Measurements from ENCODE around the gene GALNT14.

GALNT14 gene

GRCh38 chr2:31069643-31070325 is 68.5 kb downstream of the GALNT14 start:
- ChIA-PET POLR2A (ENCODE audit: low non-redundant PET) (no interaction called here), CTCF (interaction anchor here (0.6 to 1.3 kb wide), 3 partner anchors 100 to 372 kb away, joined by 3 to 4 read pairs (median 4); no protein-coding TSS in a partner anchor)
- no peak for TF ChIP-seq CTCF (conservative IDR thresholded peaks at IDR 0.05; ENCODE audit: low read depth)
- no peak for DNase-seq (ENCODE audit: low spot score)
- H3K27ac ChIP-seq = no peak overlapping the region

GRCh38 chr2:31067259-31067658 is 71.0 kb downstream of the GALNT14 start:
- ChIA-PET CTCF (no interaction called here), POLR2A (ENCODE audit: low non-redundant PET) (no interaction called here)
- TF ChIP-seq CTCF (conservative IDR thresholded peaks at IDR 0.05; ENCODE audit: low read depth) = no peak
- no peak for DNase-seq (ENCODE audit: low spot score)
- no peak overlapping the region for H3K27ac ChIP-seq

GRCh38 chr2:31066551-31066950 is 71.7 kb downstream of the GALNT14 start:
- POLR2A ChIA-PET (ENCODE audit: low non-redundant PET) = no interaction called here
- DNase-seq (ENCODE audit: low spot score) = no peak
- CTCF ChIA-PET = no interaction called here
- TF ChIP-seq CTCF (conservative IDR thresholded peaks at IDR 0.05; ENCODE audit: low read depth) = no peak
- no peak overlapping the region for H3K27ac ChIP-seq

- POLR2A ChIA-PET (ENCODE audit: low non-redundant PET) = no interaction called here
- no peak for TF ChIP-seq CTCF (conservative IDR thresholded peaks at IDR 0.05; ENCODE audit: low read depth)
- no peak overlapping the region for H3K27ac ChIP-seq
- no peak for DNase-seq (ENCODE audit: low spot score)
- CTCF ChIA-PET = no interaction called here
These were observed 72.2 kb downstream of the GALNT14 start for GRCh38 chr2:31066086-31066485.

GRCh38 chr2:31065356-31065755 is 72.9 kb downstream of the GALNT14 start:
- H3K27ac ChIP-seq = no peak overlapping the region
- CTCF ChIA-PET = no interaction called here
- no peak for DNase-seq (ENCODE audit: low spot score)
- TF ChIP-seq CTCF (conservative IDR thresholded peaks at IDR 0.05; ENCODE audit: low read depth) = no peak
- POLR2A ChIA-PET (ENCODE audit: low non-redundant PET) = no interaction called here

- no peak for TF ChIP-seq CTCF (conservative IDR thresholded peaks at IDR 0.05; ENCODE audit: low read depth)
- no peak overlapping the region for H3K27ac ChIP-seq
- DNase-seq (ENCODE audit: low spot score) = no peak
- CTCF ChIA-PET = no interaction called here
- POLR2A ChIA-PET (ENCODE audit: low non-redundant PET) = no interaction called here
These were observed 77.8 kb downstream of the GALNT14 start for GRCh38 chr2:31060397-31060796.

Measured in RWPE1 (cell line).